ENCODE results near the gene ZFYVE27.

The ZFYVE27 gene

DNA sequence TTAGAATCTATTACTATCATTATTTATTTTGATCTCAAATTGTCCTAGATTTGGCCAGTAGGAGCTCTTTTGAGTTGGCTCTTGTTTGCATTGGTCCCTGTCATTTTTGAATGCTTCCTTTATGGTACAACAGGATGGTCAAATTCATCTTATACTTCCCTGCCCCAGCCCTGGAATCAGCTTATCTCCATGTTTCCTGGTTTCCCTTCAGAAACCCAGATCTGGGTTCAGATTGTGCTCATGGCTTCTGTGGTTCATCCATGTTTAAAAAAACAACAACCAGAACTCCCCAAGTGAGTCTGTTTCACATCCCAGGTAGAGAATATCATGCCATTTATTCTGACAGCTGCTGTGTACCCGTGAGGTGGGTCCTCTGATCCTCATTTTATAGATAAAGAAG is 10.6 kb downstream of the ZFYVE27 start:
- H3K4me3 ChIP-seq (ENCODE audit: low read length): no peak overlapping the region
- TF ChIP-seq ZNF274 (IDR thresholded peaks at IDR 0.05; ENCODE audit: low read depth, low read length): no peak

DNA sequence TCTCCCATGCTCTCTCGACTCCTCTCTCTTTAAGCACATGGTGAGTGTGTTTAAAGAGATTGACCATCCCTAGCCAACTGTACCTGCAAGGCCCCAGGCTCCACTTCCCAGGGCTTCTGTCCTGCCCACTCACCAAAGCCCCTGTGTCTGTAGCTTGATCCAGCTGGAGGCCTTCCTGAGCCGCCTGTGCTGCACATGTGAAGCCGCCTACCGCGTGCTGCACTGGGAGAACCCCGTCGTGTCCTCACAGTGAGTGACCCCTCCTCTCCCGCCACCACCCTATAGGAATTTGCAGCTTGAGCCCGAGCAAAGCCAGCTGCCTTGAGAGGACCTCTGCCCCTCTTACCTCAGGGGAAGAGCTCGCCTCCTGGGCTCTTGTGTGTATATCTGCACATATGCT is 11.2 kb downstream of the ZFYVE27 start:
- TF ChIP-seq ZNF274 (IDR thresholded peaks at IDR 0.05; ENCODE audit: low read depth, low read length): no peak
- H3K4me3 ChIP-seq (ENCODE audit: low read length): no peak overlapping the region

- no peak for TF ChIP-seq ZNF274 (IDR thresholded peaks at IDR 0.05; ENCODE audit: low read depth, low read length)
- H3K4me3 ChIP-seq (ENCODE audit: low read length): no peak overlapping the region
Observed at GRCh38 chr10:97752956-97753355, 16.0 kb downstream of the ZFYVE27 start.

GRCh38 chr10:97754726-97755125 is 17.8 kb downstream of the ZFYVE27 start:
- no peak for TF ChIP-seq ZNF274 (IDR thresholded peaks at IDR 0.05; ENCODE audit: low read depth, low read length)
- H3K4me3 ChIP-seq (ENCODE audit: low read length): no peak overlapping the region

- no peak for TF ChIP-seq ZNF274 (IDR thresholded peaks at IDR 0.05; ENCODE audit: low read depth, low read length)
- H3K4me3 ChIP-seq (ENCODE audit: low read length): no peak overlapping the region
Observed at GRCh38 chr10:97755718-97756117, 18.8 kb downstream of the ZFYVE27 start.

- no peak for TF ChIP-seq ZNF274 (IDR thresholded peaks at IDR 0.05; ENCODE audit: low read depth, low read length)
- H3K4me3 ChIP-seq (ENCODE audit: low read length): no peak overlapping the region
Observed at GRCh38 chr10:97757471-97757870, 20.5 kb downstream of the ZFYVE27 start.

DNA sequence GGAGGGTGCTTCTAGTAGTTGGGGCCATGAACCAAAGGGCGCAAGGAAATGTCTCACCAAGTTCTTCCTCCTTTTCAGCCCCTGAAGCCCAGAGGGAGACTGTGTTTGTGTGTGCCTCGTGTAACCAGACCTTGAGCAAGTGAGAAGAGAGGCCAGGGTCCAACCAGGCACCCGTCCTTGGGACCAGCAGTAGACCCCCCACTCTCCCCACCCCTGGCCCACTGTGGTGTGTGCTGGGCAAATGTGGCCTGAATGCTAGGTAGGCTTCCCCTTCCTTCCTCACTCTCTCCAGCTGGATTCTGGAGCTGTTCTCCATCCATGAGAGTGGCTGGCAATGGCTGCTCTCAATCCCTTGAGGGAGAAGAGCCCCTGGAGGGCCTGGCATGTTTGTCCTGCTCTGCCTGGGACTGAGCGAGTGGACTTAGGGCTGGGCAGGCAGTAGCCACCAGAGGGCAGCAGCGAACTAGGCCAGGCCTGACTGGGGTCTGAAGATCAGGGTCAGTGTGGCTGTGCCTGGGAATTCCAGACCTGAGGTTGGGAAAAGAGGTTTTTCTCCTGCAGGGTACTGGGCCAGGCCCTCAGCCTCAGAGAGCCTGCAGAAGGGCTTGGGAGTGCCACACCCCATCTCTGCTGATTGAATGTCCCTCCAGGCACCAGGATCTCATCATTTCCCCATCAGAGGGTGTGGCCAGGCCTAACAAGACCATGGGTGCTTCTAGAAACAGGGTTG is 22.4 kb downstream of the ZFYVE27 start:
- no peak for TF ChIP-seq ZNF274 (IDR thresholded peaks at IDR 0.05; ENCODE audit: low read depth, low read length)

DNA sequence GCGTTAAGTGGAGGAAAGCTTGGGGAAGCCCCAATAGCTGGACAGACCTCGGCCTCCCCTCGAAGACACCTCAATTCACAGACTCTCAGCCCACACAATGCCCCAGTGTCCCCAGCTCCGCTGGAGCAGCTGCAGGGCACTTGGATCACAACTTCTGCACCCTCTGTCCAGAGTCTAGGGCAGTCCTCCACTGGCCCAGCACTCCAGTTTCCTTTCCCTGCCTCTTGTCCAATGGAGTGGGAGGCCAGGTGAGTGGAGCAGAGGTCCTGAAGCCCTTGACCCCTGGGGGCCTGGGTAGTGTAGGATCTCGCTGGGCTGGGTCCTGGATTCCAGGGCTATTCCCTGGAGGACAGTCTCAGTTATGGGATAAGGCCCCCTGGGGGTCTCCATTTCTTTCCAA is 23.0 kb downstream of the ZFYVE27 start:
- H3K4me3 ChIP-seq (ENCODE audit: low read length): no peak overlapping the region
- no peak for TF ChIP-seq ZNF274 (IDR thresholded peaks at IDR 0.05; ENCODE audit: low read depth, low read length)

More for the DNA sequence above, 22.4 kb downstream of the ZFYVE27 start:
- no peak overlapping the region for H3K4me3 ChIP-seq (ENCODE audit: low read length)

GRCh38 chr10:97760461-97761257 is 23.7 kb downstream of the ZFYVE27 start:
- no peak overlapping the region for H3K4me3 ChIP-seq (ENCODE audit: low read length)
- no peak for TF ChIP-seq ZNF274 (IDR thresholded peaks at IDR 0.05; ENCODE audit: low read depth, low read length)

- TF ChIP-seq ZNF274 (IDR thresholded peaks at IDR 0.05; ENCODE audit: low read depth, low read length): no peak
- no peak overlapping the region for H3K4me3 ChIP-seq (ENCODE audit: low read length)
Observed at GRCh38 chr10:97761331-97761865, 24.5 kb downstream of the ZFYVE27 start.

DNA sequence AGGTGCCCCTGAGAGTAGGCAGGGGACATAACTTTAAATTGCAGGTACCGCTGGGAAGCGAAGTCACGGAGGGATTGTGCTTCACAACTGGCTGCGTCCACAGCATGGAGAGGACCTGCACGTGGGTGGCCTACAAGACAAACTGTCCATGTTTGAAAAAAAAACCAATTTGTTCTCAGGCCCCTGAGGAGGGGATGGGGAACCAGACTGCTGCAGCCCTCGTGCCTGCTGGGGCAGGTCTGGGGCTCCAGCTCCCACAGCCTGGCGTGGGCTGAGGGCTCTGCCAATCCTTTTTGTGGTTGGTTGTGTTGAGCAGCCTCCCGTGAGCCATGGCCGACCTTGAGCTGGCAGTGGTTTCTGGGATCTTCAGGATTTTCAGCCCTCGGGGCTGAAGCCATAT is 25.1 kb downstream of the ZFYVE27 start:
- no peak for TF ChIP-seq ZNF274 (IDR thresholded peaks at IDR 0.05; ENCODE audit: low read depth, low read length)
- no peak overlapping the region for H3K4me3 ChIP-seq (ENCODE audit: low read length)

DNA sequence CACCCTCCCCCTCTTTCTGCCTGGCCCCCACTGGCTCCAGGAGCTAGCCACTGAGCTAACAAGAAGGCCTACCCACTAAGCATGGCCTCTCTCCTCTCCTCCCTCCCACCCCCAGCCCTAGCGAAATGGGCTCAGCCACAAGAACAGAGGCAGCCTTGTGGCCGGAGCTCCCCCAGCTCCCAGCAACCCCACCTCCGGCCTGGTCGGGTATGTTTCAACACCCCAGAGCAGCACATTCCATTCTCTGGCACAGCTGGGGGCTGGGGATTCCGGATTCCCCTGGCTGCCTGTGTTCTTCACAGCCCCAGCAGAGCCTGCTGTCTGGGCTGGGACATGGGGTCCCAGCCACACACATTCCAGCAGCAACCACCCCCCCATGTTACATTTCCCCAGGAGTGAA is 25.9 kb downstream of the ZFYVE27 start:
- no peak overlapping the region for H3K4me3 ChIP-seq (ENCODE audit: low read length)
- no peak for TF ChIP-seq ZNF274 (IDR thresholded peaks at IDR 0.05; ENCODE audit: low read depth, low read length)

DNA sequence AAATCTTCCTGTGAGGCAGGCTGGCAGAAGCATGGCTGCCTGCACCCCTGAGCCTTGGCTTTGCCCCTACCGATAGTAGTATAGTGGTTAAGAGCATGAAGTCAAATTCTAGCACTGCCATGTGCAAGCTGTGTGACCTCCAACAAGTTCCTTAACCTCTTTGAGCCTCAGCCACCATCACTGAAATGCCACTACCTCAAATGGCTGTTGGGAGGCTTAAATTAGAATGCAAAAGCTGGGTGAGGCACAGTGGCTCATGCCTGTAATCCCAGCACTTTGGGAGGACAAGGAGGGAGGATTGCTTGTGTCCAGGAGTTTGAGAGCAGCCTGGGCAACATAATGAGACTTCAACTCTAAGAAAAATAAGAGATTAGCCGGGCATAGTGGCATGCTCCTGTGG is 26.5 kb downstream of the ZFYVE27 start:
- TF ChIP-seq ZNF274 (IDR thresholded peaks at IDR 0.05; ENCODE audit: low read depth, low read length): no peak
- no peak overlapping the region for H3K4me3 ChIP-seq (ENCODE audit: low read length)

- no peak overlapping the region for H3K4me3 ChIP-seq (ENCODE audit: low read length)
- TF ChIP-seq ZNF274 (IDR thresholded peaks at IDR 0.05; ENCODE audit: low read depth, low read length): no peak
Observed at GRCh38 chr10:97763947-97764346, 27.0 kb downstream of the ZFYVE27 start.

DNA sequence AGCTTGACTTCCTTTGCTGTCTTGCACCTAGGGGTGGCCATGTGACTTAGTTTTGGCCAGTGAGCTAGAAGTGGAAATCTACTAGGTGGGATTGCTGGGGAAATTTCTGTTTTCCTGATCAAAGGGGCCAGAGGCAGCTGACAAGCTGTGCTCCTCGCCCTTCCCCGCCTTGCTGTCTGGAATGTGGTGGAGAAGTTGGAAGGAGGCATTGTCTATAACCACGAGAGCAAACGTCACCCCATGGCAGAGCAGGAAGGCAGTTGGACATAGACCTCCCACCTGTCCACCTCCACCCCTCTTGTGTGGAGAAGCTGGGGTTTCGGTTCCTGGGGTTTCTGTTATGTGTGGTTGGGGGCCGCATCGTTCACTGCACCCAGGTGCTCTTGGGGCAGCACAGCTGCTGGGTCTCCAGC is 27.6 kb downstream of the ZFYVE27 start:
- no peak overlapping the region for H3K4me3 ChIP-seq (ENCODE audit: low read length)
- no peak for TF ChIP-seq ZNF274 (IDR thresholded peaks at IDR 0.05; ENCODE audit: low read depth, low read length)
